HG03135 (cell line): ENCODE measurements around the gene SNX3.

Experiments
- ATAC-seq: cut with Tn5 transposase; IDR thresholded peaks from one replicate; pipeline ENCODE4 v1.9.1; 2021; ENCODE audit warnings: mild to moderate bottlenecking, moderate library complexity; ENCODE audit not compliant: unreplicated experiment

SNX3 gene

DNA sequence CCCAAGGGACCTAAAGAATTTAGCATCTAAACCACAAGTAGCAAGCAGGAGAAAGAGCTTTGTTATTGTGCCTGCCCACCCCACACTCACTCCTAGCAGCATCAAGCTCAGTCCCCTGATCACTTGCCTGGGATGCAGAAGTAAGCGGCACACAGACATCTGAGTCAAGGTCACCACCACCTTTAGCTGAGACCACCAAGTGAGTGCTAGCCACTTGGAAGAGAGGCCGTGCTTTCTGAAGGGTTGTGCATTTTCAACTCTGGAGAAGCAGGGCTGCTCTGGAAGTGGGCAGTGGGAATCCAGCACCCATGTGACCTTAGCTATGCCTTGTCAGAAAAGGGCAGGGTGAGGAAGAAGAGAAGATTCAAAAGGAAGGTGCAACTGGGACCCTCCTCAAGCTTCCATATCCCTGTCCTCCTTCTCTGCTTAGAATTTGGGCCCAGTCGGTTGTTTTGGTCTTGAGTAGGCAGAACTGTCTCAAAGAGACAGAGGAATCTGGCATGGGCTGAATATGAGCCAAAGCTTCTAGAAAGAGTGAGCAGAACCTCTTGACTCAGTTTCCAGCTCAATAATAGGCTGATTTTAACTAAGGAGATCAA lies 88.8 kb downstream of the SNX3 start:
- ATAC-seq: no peak

DNA sequence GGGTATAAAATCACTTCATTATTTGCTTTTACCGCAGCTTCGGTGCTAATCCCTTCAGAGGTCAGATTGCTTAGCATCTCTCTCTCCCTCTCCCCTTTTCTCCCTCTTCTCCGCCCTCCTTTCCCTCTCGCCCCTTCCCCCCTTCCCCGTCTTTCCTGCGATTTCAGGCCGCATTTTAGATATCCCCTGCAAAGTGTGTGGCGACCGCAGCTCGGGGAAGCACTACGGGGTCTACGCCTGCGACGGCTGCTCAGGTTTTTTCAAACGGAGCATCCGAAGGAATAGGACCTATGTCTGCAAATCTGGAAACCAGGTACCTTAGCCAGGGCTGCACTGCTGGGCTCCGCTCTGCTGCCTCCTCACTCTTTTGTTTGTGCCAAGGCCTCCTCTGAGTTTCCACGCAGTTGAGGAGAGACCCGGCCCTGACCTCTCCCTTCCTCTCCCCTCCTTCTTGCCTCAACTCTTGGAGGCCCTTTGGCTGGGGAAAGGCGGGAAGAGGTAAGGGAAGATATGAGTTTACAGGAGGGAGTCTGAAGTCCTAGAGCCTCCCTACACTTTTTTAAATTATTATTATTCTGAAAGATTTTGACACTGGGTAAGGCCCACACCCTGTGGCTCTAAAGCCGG lies 89.4 kb downstream of the SNX3 start:
- ATAC-seq: no peak

DNA sequence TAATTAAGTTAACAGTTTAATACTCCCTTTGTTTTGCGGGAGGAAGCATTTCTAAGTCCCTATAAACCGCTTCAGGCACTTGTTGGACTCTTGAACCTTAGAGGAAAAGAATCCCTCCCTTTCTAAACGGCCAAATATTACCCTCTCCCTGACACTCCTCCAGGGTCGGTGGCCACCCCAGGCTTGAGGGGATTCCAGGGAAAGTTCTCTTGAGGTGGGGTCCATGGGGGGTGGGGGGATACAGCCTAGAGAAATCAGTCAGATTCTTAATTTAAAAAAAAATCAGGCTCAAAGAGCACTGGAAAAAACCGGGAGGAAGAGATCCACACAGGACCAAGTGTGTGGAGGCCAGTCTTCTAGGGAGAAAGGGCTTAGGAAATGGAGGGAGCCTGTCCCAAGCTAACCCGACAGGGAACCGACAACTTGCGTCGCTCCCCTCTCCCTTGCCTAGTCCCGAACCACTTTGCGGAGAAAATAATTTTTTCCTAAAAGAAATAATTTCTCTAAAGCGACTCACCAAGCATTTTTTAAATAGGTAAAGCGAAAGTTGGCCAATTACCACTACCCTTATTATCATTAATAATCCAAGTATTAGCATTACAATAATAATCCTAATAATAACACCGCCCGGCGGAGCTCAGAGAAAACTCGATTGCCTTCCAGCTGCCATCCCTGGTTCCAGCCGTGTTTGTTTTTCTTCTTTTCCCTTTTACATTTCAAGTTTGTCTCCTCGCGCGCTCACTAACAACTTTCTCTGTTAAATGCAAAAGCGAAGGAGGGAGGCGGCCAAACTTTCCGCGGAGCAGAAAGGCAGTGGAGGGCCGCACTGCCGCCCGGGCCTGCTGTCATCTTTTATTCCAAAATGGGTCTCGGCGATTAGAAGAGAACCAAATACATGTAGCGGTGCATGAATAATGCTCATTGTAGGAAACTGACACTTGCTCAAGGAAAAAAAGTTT lies 90.2 kb downstream of the SNX3 start:
- no peak for ATAC-seq

DNA sequence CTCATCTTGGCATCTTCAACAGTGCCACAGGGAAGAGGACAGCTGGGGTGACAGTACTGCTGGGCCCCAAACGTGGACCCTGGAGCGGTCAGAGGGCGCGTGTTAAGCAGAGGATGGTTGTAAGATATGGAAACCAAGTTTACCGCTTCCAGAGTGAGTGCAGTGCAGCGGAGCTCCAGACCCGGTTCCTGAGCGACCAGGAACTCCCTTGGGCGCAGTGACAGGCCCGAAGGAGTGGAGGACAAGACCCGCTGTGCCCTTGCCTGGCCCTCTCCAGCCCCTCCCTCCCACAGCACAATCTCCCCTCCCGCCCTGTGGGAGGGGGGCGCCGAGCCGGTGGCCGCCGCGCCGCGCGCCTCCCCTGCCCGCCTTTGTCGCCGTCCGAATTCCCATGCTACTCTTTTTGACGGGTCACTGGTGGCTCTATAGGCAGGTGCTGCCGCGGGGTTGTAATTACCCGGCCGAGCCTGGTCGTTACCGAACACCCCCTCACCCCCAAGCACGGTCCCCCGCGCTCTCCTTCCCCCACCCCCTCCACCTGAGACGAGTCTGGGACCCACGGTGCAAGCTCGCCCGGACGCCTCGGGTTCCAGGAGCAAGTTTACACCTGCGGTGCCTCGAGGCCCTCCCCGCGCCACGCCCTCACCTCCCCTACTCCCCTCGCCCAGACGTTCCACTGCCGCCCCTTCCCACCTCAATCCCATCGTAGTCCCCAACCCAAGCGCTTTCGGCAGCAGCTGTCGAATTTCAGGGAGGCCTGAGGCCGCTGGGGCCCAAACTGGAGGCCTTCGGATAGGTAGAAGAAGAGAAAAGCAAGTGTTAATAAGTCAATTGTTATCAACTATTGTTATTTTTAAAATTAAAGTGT lies 91.1 kb downstream of the SNX3 start:
- ATAC-seq: no peak

DNA sequence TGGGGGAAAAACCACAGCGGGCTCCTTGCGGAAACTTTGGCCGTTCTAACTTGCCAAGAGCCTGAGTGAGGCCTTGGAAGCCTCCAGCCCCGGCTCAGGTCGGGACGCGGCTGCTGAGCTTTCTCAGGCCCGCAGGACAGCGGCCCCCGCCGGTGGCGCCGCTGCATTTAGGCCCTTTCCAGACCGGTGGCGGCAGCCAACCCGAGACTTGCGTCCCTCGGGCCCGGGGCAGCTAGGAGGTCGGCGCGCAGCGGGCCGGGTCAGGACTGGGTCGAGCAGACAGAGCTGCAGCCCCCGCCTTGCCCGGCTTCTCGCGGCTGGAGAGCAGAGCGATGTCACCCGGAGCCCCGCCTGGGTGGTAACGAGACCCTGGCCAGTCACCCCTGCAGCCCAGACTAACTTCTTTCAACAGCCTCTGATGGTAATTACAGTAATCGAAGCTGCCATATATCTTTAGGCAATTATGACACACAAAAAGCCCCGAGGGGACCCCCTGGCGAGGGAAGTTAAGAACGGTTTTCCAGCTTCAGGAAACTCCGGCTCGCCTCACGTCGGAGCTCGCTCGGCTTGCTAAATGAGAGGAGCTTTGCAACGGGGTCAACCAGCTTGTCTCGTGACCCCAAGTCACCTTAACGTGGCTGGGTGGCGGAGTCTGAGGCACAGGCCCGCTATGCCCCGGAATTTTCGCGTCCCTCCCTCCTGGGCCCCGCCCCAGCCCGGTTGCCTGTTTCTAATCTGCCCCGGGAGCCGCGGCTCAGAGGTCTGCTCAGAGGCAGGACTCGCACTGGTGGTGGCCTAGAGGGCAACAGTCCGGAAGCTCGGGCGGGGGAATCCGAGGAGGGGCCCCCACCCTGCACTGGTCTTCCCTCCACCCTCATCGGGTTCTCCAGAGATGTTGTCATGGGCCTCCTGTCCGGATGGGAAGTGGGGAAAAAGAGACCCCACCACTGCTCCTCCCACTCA lies 92.1 kb downstream of the SNX3 start:
- ATAC-seq: no peak

DNA sequence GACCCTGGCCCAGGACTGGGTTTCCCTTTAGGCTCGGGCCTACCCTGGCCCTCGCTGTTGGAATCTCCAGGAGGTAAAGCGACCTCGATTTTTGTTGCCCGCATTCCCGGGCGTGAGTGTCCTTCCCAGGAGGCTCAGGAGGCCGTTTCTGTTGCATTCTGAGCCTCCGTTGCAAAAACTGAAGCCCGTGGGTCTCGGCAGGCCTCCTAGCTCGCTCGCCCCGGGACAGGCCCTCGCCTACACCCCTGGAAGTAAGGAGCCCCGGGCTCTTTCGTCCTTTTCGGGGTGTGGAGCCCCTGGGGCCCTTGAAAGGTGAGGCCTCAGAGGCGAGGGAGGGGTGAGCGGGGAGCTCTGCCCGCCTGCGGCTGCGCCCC lies 92.8 kb downstream of the SNX3 start:
- ATAC-seq: no peak

DNA sequence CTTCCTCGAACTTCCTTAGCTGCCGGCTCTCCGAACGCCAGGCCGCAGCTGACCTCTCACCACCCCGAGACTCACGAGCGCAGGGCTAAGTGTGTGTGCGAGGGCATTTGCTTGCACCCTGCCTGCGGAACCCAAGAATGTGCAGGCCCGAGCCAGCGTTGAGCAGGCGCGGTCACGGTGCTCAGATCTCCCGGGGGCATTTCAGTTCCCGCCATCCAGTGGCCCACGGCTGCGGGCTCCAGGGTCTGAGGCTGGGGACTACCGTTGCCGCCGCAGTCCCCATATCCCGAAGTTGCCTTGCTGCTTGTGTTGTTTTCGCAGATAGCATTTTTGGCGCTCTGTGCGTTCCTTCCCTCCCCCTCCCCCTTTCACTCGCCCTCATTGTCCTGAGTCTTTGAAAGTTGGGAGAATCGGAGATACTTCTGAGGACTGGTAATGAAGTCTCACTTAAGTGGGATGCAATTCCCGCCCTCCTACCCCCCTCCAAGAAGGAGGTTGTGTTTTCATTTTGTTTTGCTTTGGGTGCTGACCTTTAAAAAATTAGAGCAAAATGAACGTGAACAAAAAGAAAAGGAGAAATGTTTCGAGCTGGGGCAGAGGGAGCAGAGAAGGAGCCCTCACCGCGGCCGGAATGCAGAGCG lies 93.3 kb downstream of the SNX3 start:
- no peak for ATAC-seq

DNA sequence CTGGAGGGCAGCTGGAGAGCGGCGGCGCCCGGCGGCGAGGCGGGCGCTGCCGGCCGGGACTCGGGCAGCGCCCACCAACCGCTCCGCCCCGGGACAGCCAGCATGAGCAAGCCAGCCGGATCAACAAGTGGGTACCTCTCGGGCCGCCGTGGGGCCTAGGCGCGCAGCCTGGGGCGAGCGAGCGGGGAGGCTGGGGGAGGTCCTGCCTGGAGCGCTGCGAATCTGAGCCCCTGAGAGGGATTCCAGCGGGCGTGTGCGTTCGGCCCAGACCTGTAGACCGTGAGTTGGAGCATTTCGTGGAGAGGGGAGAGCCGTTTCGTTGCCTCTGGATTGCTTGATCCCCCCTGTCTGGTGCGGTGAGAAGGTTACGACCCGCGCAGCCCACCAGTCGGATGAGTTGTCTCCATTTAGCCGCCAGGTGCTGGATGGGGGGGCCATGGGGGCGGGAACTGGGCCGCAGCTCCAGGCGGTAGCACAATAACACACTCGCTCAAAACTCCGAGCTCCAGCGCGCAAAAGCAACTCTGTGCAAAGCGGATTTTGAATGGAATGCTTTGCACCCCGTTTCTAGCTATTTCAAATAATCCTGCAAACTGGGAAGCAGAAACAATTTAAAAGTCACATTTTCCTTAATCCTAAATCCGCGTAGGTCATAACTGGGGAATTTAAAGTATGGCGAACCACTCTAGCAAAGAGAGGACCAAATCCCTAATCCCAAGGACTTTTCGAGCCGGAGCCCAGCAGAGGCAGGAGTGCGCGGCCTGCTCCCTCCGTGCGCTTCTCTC lies 94.0 kb downstream of the SNX3 start:
- ATAC-seq: no peak

DNA sequence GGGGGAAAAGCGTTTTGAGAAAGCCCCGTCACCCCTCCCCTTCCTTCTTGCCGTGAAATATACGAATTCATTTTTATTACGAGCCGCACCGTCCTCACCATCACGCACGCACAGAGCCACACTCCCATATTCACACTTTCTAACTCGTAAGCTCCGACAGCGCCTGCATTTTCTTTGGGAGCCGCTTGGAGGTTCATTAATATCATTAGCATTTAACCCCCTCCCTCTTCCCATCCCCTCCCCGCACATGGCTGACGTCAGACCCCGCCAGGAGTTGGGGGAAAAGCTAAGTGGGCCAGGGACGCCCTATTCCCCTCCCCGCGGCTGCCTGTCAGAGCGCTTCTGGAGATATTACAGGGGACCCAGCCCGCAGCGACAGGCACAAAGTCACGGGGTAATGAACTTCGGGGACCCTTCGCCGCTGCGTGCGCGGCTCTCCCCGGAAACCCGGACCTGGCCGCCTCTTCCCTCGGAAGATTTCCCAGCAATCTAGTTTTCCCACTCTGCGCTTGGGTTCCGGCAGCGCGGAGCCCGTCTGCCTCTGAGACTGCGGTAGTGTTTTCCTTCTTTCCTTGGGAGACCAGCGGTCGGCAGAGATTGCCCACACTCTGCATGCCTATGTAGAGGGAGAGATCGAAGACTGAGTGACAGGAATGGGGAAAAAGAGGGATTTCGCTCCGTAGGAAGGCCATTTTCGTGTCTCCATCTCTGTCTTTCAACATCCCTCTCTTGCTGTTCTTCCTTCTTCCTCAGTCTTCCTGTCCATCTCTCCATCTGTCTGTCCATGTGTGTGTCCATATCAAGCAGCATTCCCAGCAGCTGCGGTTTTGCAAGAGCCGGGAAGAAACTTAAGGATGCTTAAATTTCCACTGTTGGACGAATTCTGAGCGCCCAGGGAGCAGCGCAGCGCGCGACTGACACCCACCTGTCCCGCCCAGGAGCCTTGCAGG lies 94.9 kb downstream of the SNX3 start, which contains the start of gene NR2E1:
Gene NR2E1 (plus strand): TSS at position 309 of the 950 bp plus-strand sequence. CDS start 744 bp downstream, outside the sequence.
- ATAC-seq: no peak

DNA sequence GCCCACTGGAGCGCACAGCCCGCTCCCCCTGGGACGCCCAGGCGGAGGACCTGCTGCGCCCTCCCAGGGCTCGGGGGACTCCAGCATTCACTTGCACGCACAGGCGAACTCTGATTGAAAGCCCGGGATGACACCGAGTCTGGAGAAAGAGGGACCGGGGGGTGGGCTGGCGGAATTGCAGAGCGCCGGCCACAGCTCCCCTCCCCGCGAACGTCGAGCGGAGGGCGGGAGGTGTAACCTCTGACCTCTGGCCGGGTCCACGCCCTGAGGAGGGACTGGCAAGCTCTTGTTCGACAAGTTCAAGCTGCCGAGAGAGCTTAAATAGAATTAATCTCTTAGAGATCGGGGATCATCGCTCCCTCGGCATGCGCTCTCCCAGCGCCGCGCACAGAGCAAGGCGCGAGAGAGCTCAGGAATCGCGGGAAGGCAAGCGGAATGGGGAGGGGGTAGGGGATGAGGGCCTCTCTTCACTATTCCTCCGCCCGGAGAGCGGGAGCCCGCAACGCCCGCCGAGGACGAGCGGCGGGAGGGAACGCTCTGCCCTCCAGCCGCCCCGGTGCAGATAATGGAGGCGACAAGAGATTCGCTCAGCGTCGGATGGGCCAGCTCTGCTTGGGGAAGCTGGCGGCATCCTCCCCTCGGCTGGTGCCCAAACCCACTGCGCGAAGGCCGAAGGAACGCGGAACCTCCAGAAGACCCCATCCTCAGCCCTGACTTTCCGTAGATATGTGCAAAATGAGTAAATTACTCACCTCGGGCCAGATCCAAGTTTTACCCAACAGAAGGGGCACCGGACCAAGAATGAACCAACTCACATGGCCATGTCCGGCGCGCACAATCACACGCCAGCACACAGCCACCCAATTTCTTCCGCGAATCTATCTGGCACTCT lies 95.8 kb downstream of the SNX3 start:
- no peak for ATAC-seq

DNA sequence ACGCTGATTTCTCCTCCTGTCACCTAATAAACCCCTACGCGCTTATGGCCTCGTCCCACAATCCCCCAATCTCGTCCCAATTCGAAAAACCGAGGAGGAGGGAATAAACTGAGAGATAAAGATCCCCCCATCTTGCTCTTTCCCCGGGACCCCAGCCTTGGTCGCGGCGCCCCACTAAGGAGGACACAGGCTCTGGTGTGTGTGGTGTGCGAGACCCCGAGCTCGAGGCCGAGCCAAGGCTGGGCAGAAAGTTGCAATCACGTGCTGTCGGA lies 96.4 kb downstream of the SNX3 start:
- ATAC-seq: no peak

DNA sequence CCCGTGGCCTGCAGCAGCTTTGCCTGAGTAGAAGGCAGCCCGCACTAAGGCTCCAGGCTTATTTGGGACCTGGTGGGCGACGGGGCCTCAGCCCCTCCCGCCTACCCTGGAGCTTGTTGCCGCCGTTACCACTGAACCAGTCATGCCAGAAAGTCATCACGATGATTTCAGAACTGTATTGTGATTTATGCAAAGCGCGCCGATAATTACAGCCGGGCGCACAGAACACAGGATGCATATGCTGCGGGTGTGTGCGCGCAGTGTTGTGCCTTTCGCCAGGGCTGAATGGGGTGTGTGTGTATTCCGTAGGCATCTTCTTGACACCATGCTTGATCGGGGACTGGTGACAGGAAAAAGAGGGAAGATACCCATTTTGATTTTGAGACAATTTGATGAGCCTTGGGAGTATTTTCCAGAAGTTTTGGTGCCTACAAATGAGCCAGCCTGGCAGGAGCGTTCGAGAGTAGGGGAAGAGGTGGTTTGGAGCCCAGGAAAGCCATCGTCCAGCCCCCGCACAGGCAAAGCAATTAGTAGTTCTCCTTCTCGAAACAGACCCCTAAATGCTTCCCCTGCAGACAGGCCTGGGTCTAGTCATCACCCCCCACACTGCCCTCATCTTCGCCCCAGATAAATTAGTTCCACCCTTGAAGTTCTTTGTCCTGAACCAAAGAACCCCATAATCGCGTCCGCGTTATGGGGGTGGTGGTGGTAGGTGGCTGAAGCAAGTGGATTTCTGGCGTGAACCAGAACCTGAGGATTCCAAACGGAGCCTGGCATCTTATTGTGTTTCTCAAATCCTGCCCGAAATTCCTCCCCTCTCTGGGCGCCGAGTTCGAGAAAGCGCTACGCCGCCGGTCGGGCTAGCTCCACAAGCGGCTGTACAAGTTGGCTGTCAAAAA lies 96.9 kb downstream of the SNX3 start:
- ATAC-seq: no peak

DNA sequence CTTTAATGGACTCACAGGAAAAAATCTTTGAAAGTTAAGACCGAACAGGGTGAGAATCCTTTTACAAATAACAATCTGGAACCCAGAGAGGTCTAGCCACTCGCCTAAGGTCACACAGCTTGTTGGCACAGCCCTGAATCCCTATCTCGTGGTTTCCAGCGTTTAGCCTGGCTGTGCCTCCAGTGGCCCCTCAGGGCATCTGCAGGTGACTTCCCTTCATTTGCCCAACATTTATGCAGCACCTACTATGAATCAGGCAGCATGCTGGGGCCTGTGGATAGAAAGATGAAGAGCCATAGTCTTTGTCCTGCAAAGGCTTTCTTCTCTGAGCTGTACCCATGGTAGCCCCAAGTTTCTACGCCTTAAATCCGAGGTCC lies 97.6 kb downstream of the SNX3 start:
- no peak for ATAC-seq

DNA sequence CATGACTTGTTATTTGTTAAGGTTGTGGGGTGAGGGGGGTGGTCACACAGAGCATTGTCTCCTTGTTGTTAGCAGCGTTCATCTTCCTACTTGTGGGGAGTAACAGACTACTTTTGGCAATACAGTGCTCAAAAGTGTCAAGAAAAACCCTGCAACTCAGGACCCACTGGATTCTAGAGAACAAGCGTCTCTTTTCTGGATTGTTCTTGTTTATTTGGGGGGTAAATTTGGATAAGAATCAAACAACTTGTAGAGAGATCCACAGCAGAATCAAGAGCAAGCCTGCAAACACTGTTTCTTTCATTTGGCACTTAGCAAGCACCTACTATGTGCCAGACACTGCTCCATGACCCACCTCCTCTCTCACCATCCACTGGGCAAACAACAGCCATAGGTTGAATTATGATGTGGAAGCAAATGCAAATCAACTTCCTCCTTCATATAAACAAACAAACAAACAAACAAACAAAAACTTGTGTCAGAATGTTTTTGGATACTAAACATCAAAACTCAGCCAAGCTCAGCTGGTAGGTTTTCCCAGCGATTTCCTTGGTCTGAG lies 99.0 kb downstream of the SNX3 start:
- ATAC-seq: no peak
